Astrocyte of the cerebellum (primary cell): ENCODE data around the gene PRKCB.
A peak's percentile ranks its signal among the peaks of the same experiment; 100 is the strongest.

Experiments used
- DNase-seq: peaks from one replicate; pipeline ENCODE4 v3.0.0-alpha.2; 2011; ENCODE audit warnings: low read depth
- H3K4me3 ChIP-seq: 2 replicates; pipeline ENCODE4 v1.5.1; 2011; ENCODE audit warnings: mild to moderate bottlenecking, low read depth, low read length, moderate library complexity
- CTCF ChIP-seq: IDR thresholded peaks from 2 replicates; pipeline ENCODE4 v1.5.1; 2012; ENCODE audit warnings: low read length, low read depth, moderate library complexity, mild to moderate bottlenecking; ENCODE audit errors: missing control alignments
- in situ Hi-C: cut with HindIII; loops from 2 replicates; pipeline ENCODE4 v1.10.0; 2017; ENCODE audit warnings: low sequenced_read_pairs

The PRKCB gene

GRCh38 chr16:24062270-24062817, 226.6 kb downstream of the PRKCB start:
- DNase-seq: no peak
- no peak overlapping the region for H3K4me3 ChIP-seq
- no peak for TF ChIP-seq CTCF
- in situ Hi-C loops: no loop called here

GRCh38 chr16:24069036-24069590, 233.3 kb downstream of the PRKCB start:
- TF ChIP-seq CTCF: no peak
- in situ Hi-C loops: no loop called here
- DNase-seq: no peak
- H3K4me3 ChIP-seq: no peak overlapping the region

- H3K4me3 ChIP-seq: no peak overlapping the region
- no peak for DNase-seq
- in situ Hi-C loops: no loop called here
- TF ChIP-seq CTCF: peak; percentile 32
Observed at GRCh38 chr16:24070851-24071250, 235.1 kb downstream of the PRKCB start.

- H3K4me3 ChIP-seq: no peak overlapping the region
- TF ChIP-seq CTCF: no peak
- DNase-seq: no peak
- in situ Hi-C loops: no loop called here
Observed at GRCh38 chr16:24071666-24072360, 236.0 kb downstream of the PRKCB start.

- in situ Hi-C loops: no loop called here
- H3K4me3 ChIP-seq: no peak overlapping the region
- TF ChIP-seq CTCF: no peak
- no peak for DNase-seq
Observed at GRCh38 chr16:24073321-24073720, 237.5 kb downstream of the PRKCB start.

- in situ Hi-C loops: no loop called here
- no peak overlapping the region for H3K4me3 ChIP-seq
- no peak for DNase-seq
- no peak for TF ChIP-seq CTCF
Observed at GRCh38 chr16:24074574-24074973, 238.8 kb downstream of the PRKCB start.
